ENCODE measurements around the gene TIAM2. TPM values are rescaled to one million over a fixed set of nuclear protein-coding genes. Genes with fewer than 3 reads are reported as not detected.
A peak's percentile ranks its signal among the peaks of the same experiment; 100 is the strongest.

The TIAM2 gene
- total RNA-seq, 1 donor from 2014 or later = 6.2 TPM

GRCh38 chr6:155201461-155202226 lies 206.5 kb downstream of the TIAM2 start:
- DNase-seq (no peak), ATAC-seq (no peak)
- H3K4me3 ChIP-seq = no peak overlapping the region
- intact Hi-C loops (cut with DNase I) = no loop called here
- H3K27me3 ChIP-seq = no peaks in the 10 kb centered on the region
- no peaks in the 10 kb centered on the region for H3K4me1 ChIP-seq
- no peaks in the 10 kb centered on the region for H3K9me3 ChIP-seq
- H3K36me3 ChIP-seq = no peaks in the 10 kb centered on the region
- no peak for TF ChIP-seq CTCF (IDR thresholded peaks at IDR 0.05)
- no peak overlapping the region for H3K27ac ChIP-seq

DNA sequence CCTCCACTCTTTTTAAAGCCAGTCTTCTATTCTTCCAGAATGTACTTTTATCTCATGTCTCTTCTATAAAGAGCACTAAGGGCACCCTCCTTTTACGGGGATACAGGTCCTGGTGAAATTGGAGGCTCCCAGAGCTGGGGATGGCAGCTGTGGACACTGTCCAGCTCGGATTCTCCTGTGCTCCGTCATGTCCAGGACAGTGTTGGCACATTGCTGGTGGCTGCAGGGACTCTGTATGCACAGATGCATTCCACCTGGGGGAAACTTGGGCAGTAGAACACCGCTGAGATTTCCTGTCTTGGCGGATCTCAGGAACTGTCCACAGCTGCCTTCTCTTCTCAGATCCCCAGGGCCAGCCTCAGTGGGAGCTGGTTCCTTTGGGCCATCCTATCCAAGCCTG lies 212.1 kb downstream of the TIAM2 start:
- intact Hi-C loops (cut with DNase I) = no loop called here
- no peaks in the 10 kb centered on the region for H3K27me3 ChIP-seq
- no peak for DNase-seq
- ATAC-seq = no peak
- H3K4me3 ChIP-seq = no peak overlapping the region
- TF ChIP-seq CTCF (IDR thresholded peaks at IDR 0.05) = no peak
- H3K27ac ChIP-seq = no peak overlapping the region
- H3K9me3 ChIP-seq = no peaks in the 10 kb centered on the region
- no peaks in the 10 kb centered on the region for H3K4me1 ChIP-seq
- no peaks in the 10 kb centered on the region for H3K36me3 ChIP-seq

GRCh38 chr6:155212106-155212505 lies 217.0 kb downstream of the TIAM2 start:
- no peak for ATAC-seq
- intact Hi-C loops (cut with DNase I) = no loop called here
- H3K27ac ChIP-seq = no peak overlapping the region
- TF ChIP-seq CTCF (IDR thresholded peaks at IDR 0.05) = no peak
- no peaks in the 10 kb centered on the region for H3K36me3 ChIP-seq
- no peaks in the 10 kb centered on the region for H3K27me3 ChIP-seq
- no peak for DNase-seq
- no peaks in the 10 kb centered on the region for H3K9me3 ChIP-seq
- no peak overlapping the region for H3K4me3 ChIP-seq
- no peaks in the 10 kb centered on the region for H3K4me1 ChIP-seq

DNA sequence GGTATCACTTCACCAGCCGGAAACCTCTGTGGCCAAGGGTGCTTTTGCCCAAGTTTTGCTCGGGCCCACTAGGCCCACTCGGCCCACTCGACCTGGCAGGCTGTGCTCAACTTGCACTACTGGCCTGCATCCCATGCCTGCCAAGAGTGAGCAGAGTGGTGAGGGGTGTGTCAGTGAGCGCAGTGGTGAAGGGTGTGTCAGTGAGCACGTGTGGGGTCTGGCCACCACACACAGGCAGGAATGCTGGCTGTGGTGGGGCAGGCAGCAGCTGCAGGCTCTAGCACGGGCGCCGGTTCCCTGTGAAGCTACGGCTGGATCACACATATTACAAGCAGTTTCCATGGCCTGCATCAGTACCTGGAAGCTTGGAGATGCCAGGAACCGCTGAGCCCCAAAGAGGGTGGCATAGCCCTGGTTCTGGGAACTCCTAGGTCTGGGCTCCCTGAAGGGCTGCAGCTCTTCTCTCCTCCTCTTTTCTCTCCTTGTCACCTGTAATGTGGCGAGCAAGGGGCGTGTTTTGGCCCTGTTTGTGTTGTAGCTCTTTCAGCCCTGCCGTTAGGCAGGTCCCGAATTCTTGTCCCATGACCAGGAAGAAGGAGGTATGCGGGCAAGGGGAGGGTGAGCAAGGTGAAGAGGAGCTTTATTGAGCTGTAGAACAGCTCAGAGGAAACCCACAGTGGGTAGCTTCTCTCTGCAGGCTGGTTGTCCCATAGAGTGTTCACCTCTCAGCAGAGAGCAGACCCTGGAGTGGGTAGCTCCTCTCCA lies 217.7 kb downstream of the TIAM2 start:
- no peaks in the 10 kb centered on the region for H3K36me3 ChIP-seq
- H3K27me3 ChIP-seq = no peaks in the 10 kb centered on the region
- intact Hi-C loops (cut with DNase I) = no loop called here
- H3K27ac ChIP-seq = no peak overlapping the region
- H3K4me1 ChIP-seq = no peaks in the 10 kb centered on the region
- H3K9me3 ChIP-seq = no peaks in the 10 kb centered on the region
- DNase-seq = no peak
- no peak overlapping the region for H3K4me3 ChIP-seq
- no peak for TF ChIP-seq CTCF (IDR thresholded peaks at IDR 0.05)
- no peak for ATAC-seq

DNA sequence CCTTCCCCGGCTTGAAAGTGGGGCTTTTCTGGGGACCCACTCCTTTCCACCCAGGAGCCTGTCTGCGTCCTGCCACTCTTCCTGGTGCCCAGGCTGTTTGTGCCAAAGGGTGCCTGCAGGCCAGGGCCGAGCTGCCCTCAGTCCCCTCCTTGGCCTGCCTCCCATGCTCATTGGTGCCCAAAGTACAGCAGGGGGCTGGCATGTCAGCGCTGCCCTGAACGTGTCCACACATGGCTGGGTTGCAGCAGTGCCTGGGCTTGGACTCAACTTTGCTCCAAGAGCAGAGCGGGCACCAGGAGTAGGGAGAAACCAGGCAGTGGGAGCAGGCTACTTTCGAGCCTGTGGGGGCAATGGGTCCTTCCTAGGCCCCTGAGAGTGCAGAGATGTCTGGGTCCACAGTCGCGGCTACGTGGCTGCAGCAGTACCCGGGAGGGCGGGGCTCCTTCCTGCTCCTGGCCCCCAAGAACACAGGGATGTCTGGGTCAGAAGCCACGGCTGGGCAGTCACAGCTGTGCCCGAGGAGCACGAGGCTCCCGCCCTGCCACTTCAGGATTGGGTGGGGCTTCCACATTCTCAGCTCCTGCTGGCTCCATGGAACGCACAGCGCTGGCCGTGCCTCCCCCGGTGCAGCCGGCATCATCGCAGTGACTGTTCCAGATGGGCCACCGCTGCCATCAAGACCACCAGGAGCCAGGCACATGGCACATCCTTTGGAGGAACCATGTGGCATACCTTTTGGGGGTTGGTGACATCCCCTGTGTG lies 218.7 kb downstream of the TIAM2 start:
- intact Hi-C loops (cut with DNase I) = no loop called here
- ATAC-seq = peak; percentile 27
- Histone ChIP-seq H3K27me3 (no peaks in the 10 kb centered on the region), H3K9me3 (no peaks in the 10 kb centered on the region), H3K27ac (no peak overlapping the region), H3K4me1 (no peaks in the 10 kb centered on the region), H3K4me3 (no peak overlapping the region), H3K36me3 (no peaks in the 10 kb centered on the region)
- no peak for DNase-seq
- TF ChIP-seq CTCF (IDR thresholded peaks at IDR 0.05) = no peak
